Activated CD4-positive, alpha-beta T cell treated with anti-CD3 and anti-CD28 coated beads, Interleukin-2, amount 50 U/mL, for 16 hours (primary cell): ENCODE measurements around the gene HS1BP3.
A peak's percentile ranks its signal among the peaks of the same experiment; 100 is the strongest.

Source experiments
- DNase-seq: peaks from one replicate; pipeline ENCODE4 v3.0.0-alpha.2; 2020

The HS1BP3 gene

GRCh38 chr2:20580690-20581437 is 70.0 kb downstream of the HS1BP3 start:
- DNase-seq, result no peak

GRCh38 chr2:20579866-20580265 is 71.0 kb downstream of the HS1BP3 start:
- no peak for DNase-seq

DNA sequence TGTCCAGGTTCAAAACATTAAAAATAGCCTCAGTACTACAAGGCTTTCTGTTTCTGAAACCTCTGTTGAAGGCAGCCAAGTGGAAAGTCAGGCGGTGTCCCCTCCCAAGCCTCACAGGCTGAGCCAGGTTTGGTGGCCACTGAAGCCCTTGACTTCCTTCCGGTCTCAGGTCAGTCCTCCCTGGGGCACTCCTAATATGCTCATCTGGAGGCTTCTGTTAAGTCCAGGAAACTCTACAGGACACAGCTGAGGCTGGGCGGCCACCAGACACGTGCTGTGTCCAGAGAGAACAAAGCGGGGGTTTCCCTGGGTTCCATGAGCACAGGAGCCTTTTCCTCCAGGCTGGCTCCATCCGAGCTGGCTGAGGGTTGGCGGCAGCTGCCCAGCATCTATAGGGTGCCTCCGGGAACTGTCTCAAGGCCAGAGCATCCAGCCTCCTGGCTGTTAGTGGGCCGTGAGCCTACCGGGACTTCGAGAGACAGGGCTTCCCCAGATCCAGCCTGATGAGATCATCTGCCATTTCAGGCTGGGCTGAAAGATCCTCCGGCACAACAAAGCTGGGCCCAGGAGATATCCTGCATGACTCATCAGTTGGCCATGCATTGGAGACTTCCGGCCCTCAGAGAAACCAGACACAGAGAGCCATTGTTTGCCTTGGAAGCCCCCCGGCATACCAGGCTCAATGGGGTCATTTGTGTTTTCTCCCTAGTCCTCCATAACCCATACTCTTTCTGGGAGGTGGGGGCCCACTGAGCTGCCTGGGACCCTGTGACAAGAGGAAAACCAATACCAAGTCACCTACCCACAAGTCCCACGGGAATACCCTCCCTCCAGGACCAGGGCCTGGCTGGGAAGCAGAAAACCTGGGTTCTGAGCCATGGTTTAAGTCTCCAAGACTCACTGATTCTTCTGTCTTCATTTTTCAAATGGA is 71.7 kb downstream of the HS1BP3 start:
- DNase-seq, result no peak

DNA sequence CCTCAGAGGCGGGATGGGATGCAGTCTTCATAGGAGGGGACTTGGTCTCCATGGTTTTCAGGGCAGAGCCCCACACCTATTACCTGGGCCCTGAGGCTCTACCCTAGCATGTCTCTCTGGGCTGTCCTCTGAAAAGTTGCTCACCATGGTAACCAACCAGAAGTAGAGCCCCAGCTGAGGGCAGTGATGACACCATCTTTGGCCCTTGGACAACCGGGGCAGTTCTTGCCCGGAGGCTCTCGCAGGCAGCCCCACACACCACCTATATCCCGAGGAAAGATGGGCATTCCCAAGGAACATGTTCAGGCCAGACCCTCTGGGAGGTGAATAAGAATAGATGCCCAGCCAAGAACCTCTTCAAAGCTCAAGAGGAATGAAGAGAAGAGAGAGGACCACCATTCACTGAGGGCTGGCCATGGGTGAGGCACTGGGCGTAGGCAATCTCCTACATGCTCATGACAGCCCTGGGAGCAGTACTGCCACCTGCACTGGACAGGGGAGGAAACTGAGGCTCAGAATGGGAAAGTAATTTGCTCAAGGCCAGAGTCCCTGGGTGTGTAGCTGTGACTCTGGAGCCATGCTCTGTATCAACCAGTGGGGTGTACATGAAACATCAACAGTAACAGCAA is 72.5 kb downstream of the HS1BP3 start:
- DNase-seq, result no peak

- DNase-seq, result no peak
These were observed 73.2 kb downstream of the HS1BP3 start for GRCh38 chr2:20577495-20578235.

- DNase-seq, result peak; percentile 81
These were observed 74.2 kb downstream of the HS1BP3 start for GRCh38 chr2:20576598-20577115.

- no peak for DNase-seq
These were observed 74.8 kb downstream of the HS1BP3 start for GRCh38 chr2:20575935-20576597.

GRCh38 chr2:20575414-20575813 is 75.5 kb downstream of the HS1BP3 start:
- DNase-seq, result no peak

GRCh38 chr2:20574930-20575329 is 76.0 kb downstream of the HS1BP3 start:
- no peak for DNase-seq

DNA sequence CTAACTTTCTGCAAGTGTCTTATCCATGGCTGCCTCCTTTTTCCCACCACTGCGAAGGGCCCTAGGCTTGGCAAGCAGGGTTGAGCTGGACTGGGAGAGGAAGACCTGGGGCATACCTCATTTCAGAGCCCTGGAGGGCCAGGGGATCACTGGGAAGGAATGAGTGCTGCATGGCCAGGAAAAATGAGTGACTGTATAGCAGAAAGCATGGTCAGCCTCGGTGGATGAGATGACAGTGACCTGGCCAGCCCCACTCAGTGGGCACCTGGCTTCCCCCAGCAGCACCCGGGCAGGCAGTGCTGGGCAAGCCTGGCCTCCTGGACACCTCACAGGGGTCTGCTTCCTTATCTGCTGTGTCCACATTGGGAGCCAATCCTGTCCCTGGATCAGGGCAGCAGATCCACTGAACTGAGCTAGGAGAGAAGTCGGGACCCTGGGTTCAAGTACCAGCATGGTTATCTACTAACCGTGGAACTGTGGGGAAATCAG is 76.4 kb downstream of the HS1BP3 start:
- no peak for DNase-seq

DNA sequence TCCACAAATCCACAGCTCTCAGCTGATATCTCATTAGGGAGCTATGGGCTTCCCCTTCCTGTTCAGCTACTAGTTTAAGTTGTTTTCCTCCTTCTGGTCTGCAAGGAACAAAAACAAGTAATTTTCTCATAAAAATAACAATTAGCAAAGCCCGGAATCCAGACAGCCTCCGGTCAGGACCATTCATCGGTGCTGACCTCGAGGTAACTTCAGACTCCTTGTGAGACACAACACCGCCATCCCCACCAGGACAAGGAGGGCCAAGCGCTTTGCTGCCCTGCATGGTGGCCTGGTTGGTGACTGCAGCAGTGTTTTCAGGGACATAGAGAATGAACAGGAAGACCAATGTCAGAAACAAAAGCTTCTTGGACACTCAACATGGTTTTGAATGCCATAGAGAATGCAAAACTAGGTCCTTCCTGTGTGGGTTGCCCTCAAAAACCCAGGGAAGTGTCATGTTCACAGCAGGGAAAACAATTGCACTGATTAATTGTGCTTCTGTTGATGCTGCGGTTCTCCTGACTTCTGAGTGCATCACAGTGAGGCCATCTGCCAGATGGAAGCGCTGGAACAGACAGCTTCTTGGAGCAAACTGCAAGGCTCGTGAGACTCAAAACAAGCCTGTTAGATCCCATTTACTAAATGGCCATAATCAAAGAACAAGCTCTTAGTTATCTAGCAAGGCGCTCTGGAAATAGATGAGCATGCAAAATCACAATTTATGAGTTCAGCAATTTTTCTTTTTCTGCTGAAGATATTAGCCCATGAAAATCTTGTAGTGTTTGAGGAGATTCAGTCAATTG is 77.1 kb downstream of the HS1BP3 start:
- no peak for DNase-seq

- DNase-seq, result no peak
These were observed 78.7 kb downstream of the HS1BP3 start for GRCh38 chr2:20572221-20572620.

- peak; percentile 27 for DNase-seq
These were observed 79.2 kb downstream of the HS1BP3 start for GRCh38 chr2:20571644-20572215.

DNA sequence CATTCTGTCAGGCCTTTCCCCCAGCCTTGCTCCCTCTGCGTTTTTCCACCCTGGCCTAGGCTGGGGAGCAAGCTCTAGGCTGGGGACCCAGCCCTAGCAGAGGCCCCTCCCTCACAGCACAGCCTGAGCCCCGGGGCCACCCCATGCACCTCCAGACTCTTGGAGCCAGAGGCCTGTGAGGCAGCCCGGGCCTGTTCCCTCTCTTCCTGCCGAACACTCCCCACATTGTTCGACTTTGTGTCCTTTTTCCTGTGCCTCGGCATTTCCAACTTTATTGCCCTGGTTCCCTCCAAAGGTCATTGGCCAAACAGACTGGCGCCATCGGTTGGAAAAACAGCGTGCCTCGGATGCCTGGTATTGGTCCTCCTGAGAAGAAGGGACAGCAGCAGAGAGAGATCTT is 79.7 kb downstream of the HS1BP3 start:
- DNase-seq, result no peak

DNA sequence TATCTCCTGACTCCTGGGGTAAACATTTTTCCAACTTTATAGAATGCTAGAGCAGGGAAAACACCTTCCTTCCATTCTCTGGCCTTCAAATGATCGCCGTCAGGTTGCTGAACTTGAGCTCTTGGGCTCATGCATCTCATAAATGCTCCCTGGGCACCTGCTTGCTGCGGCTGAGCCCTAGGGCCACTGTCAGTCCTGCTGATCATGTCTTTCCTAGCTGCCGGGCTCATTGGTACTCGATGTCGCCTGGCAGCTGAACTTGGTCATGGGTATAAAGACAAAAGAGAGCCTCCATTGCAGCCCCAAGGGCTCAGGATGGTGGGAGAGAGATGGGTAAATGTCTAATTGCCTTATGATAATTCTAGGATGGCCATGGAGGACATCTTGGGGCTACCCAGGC is 80.6 kb downstream of the HS1BP3 start:
- DNase-seq, result no peak

DNA sequence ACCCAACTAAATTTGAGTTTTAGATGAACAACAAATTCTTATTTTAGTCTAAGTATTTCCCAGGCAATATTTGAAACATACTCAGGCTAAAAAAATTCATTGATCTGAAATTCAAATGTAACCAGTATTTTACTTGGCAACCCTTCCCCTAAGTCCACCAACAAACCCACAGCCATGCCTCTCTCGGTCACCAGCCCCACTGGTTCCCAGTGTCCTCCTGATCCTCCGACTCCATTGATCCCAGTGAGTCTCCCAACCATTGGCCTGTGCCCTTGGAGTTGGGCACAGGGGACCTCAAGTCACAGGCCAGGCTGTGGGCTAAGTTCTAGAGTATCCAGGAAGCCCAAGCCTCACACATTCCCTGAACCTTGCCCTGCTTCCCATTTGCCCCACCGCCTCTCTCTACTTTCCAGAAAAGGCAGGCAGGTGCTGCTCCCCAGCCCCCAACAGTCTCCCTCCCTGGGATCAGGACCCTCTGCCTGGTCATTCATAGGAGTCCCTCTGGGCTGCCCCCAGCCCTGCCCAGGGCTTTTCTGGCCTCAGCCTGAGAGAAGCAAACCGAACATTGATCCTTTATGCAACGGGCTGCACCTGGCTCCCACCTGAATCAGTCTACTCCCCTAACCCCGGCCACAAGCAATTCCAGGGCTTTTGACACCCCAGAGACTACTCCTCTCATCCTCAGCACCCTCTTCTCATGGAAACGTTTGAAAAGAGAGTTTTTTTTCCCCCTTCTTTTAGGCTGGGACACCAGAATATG is 81.3 kb downstream of the HS1BP3 start:
- no peak for DNase-seq

DNA sequence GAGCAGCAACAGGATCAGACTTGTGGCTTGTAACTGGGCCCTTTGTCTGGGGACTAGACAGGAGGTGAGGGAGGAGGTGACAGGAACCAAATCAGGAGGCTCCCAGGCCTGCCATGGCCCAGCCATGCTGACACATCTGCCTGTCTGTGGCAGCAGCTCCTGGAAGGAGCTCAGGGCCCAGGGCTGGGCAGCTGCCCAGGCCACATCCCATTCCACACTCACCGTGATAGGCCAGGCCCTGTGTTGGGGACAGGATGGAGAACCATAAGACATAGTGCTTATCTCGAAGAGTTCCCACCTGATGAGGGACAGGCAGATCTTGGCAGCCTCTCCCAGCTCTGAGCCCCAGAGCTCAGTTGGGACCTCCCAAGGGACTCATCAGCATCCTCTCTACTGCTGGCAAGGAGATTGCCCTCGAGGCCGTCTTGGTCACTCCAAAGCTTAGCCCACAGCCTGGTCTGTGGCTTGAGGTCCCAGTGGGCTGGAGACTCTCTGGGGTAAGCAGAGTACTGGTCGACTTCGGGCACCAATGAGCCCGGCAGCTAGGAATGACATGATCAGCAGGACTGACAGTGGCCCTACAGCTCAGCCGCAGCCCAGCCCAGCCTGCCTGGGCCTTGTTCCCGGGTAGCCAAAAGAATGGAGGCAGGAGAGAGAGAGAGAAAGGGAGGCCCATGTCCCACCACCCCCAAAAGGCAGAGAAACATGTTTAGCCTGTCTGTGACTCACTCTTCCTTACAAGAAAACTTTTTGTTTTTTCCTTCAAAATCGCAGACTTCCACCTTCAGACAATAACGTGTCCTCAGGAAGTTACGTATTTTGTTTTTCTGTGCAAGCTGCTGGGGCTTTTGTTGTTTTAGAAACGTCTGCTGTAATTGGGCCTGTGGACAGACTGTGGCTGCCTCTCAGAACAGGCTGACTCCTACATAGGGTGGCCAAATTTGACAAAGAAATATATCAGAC is 82.1 kb downstream of the HS1BP3 start:
- no peak for DNase-seq

DNA sequence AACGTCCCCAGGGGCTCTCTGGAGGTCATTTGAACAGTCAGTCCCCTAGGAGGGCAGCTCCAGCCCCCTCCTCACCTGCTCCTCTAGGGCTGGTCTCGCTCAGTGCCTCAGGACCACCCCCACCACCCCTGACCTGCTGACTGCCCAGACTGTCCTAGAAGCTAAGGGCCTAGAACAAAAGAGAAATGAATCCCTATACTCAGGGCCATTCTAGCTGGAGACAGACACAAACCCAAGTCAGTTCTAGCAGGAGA is 83.0 kb downstream of the HS1BP3 start:
- no peak for DNase-seq
